Caco-2 (cell line): ENCODE data around the gene TGFB2. TPM values are rescaled to one million over a fixed set of nuclear protein-coding genes. Genes with fewer than 3 reads are reported as not detected.

ENCODE experiments used
- BruUV-seq: library from RNA; stranded (reverse); fragments of 400-500 nt; replicated peaks from 2 replicates; lab custom pipeline; 2021; lab: Mats Ljungman, UMichigan
- CTCF ChIA-PET: fragments of 300-600 bp; sonication (Branson Sonifier 250); formaldehyde crosslinking; loops from one replicate; lab custom pipeline; 2022; ENCODE audit warnings: antibody characterized with exemption; lab: Charles Lee
- POLR2A ChIA-PET: fragments of 300-600 bp; sonication (Branson Sonifier 250); formaldehyde crosslinking; loops from one replicate; lab custom pipeline; 2022; ENCODE audit warnings: antibody characterized with exemption; lab: Charles Lee
- DNase-seq, 2 experiments: peaks; one replicate each; pipeline versions ENCODE4 v3.0.0 to v3.0.0-alpha.2; 2020 to 2022
- H3K27me3 ChIP-seq: replicated peaks from 2 replicates; pipeline ENCODE4 v1.6.0; 2011; ENCODE audit warnings: low read length; ENCODE audit not compliant: control insufficient read depth, insufficient read depth
- H3K36me3 ChIP-seq: 2 replicates; pipeline ENCODE4 v1.5.1; 2011; ENCODE audit warnings: low read length; ENCODE audit not compliant: control insufficient read depth, insufficient read depth
- H3K4me1 ChIP-seq: fragments of 250-450 bp; sonication (Bioruptor Pico); 2 replicates; pipeline ENCODE4 v1.5.1; 2020; ENCODE audit warnings: mild to moderate bottlenecking
- H3K4me3 ChIP-seq: 2 replicates; pipeline ENCODE4 v1.5.1; 2011; ENCODE audit warnings: low read depth, mild to moderate bottlenecking, control low read depth, low read length
- H3K9me3 ChIP-seq: fragments of 250-450 bp; sonication (Bioruptor Pico); 2 replicates; pipeline ENCODE4 v1.5.1; 2020; ENCODE audit warnings: mild to moderate bottlenecking, moderate library complexity
- H3K27ac Mint-ChIP-seq: one replicate; pipeline ENCODE4 v1.8.0; 2022; ENCODE audit warnings: mixed read lengths; ENCODE audit not compliant: unreplicated experiment
- H3K27me3 Mint-ChIP-seq: one replicate; pipeline ENCODE4 v1.8.0; 2022; ENCODE audit warnings: mixed read lengths; ENCODE audit not compliant: insufficient read depth, unreplicated experiment
- H3K36me3 Mint-ChIP-seq: one replicate; pipeline ENCODE4 v1.8.0; 2022; ENCODE audit warnings: mild to moderate bottlenecking, mixed read lengths; ENCODE audit not compliant: insufficient read depth, unreplicated experiment
- H3K4me1 Mint-ChIP-seq: one replicate; pipeline ENCODE4 v1.8.0; 2022; ENCODE audit warnings: low read depth, mixed read lengths; ENCODE audit not compliant: unreplicated experiment
- H3K4me3 Mint-ChIP-seq: one replicate; pipeline ENCODE4 v1.8.0; 2022; ENCODE audit warnings: mild to moderate bottlenecking, moderate library complexity, mixed read lengths; ENCODE audit not compliant: unreplicated experiment
- H3K9me3 Mint-ChIP-seq: one replicate; pipeline ENCODE4 v1.8.0; 2022; ENCODE audit warnings: mixed read lengths; ENCODE audit not compliant: unreplicated experiment
- CTCF ChIP-seq, 2 experiments: fragments of 200-600 bp in 1 of 2; IDR thresholded peaks; 1 replicate in 1 of 2; 2 replicates in 1 of 2; pipeline versions ENCODE4 v1.5.1 to v1.8.0; 2011 to 2022; ENCODE audit warnings: antibody characterized with exemption in 1 of 2, control low read depth in 1 of 2, inconsistent platforms in 1 of 2, low read depth in 1 of 2, low read length in 1 of 2, mild to moderate bottlenecking in 1 of 2, moderate library complexity in 1 of 2; ENCODE audit not compliant: insufficient read depth in 1 of 2, severe bottlenecking in 1 of 2, unreplicated experiment in 1 of 2
- intact Hi-C: fragments of 100-400 bp; cut with micrococcal nuclease; formaldehyde crosslinking; loops from one replicate; pipeline ENCODE4 v1.10.0; 2022; ENCODE audit not compliant: unreplicated experiment
- total RNA-seq: library from RNA; stranded (reverse); gene quantifications from 2 replicates; pipeline ENCODE4 v1.2.3, GENCODE V29; 2022

TGFB2 gene
- total RNA-seq, 1 experiment from 2014 or later: 14.2 TPM

DNA sequence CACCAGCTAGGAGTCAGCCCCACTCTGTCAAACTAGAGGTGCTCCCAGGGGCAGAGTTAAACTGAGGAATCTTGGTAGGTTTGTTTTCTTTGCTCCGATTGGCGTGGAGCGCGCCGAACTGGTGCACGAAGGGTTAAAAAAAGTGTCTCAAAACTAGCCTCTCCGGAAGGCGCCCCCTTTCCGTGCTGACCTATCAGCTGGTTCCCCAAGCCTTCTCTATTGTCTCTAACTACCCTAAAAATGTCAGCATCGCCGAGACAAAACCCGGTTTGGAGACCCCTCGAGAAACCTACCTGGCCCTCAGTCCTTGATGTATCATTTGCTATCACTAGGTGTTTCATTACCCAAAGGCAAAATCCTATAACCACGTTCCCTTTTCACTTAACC is 2.2 kb downstream of the TGFB2 start:
- no peaks in the 10 kb centered on the region for H3K9me3 Mint-ChIP-seq
- CTCF ChIA-PET: interaction anchor here (1.1 kb wide), 1 partner anchor 16 kb away, joined by 3 read pairs; no protein-coding TSS in a partner anchor
- H3K4me3 ChIP-seq: peak overlapping the region; percentile 81

GRCh38 chr1:218347723-218348627 is 2.8 kb downstream of the TGFB2 start:
- H3K36me3 Mint-ChIP-seq: peaks cover 25% of the 10 kb centered on the region
- ChIA-PET CTCF (no interaction called here), POLR2A (no interaction called here)
- peaks cover 14% of the 10 kb centered on the region for H3K4me1 ChIP-seq
- no peaks in the 10 kb centered on the region for H3K27me3 ChIP-seq
- H3K4me1 Mint-ChIP-seq: peaks cover 11% of the 10 kb centered on the region
- H3K4me3 ChIP-seq: peak overlapping the region; percentile 81
- intact Hi-C loops: loop anchor here (1.0 to 5.0 kb wide), 6 partner anchors 18 to 824 kb away; partner anchors contain the start of gene LYPLAL1
- H3K36me3 ChIP-seq: no peaks in the 10 kb centered on the region
- H3K4me3 Mint-ChIP-seq: no peak overlapping the region
- no peak for TF ChIP-seq CTCF (IDR thresholded peaks at IDR 0.05; ENCODE audit: insufficient read depth in 1 of 2, low read depth in 1 of 2, low read length in 1 of 2, severe bottlenecking in 1 of 2, unreplicated experiment in 1 of 2)
- no peaks in the 10 kb centered on the region for H3K27me3 Mint-ChIP-seq
- peak; percentile 28 to 59 for DNase-seq
- no peak overlapping the region for H3K27ac Mint-ChIP-seq
- no peaks in the 10 kb centered on the region for H3K9me3 ChIP-seq
- BruUV-seq: no TSS peak
- no peaks in the 10 kb centered on the region for H3K9me3 Mint-ChIP-seq

More for the DNA sequence above, 2.2 kb downstream of the TGFB2 start:
- no peaks in the 10 kb centered on the region for H3K9me3 ChIP-seq
- no peaks in the 10 kb centered on the region for H3K36me3 ChIP-seq
- Mint-ChIP-seq H3K4me1 (peaks cover 11% of the 10 kb centered on the region), H3K36me3 (peaks cover 24% of the 10 kb centered on the region), H3K27ac (no peak overlapping the region), H3K4me3 (no peak overlapping the region), H3K27me3 (no peaks in the 10 kb centered on the region)
- no peaks in the 10 kb centered on the region for H3K27me3 ChIP-seq
- DNase-seq: peak in 1 of 2 experiments; percentile 23
- POLR2A ChIA-PET: interaction anchor here (0.8 kb wide), 1 partner anchor 63 kb away, joined by 5 read pairs; the partner anchor contains the start of gene RRP15
- intact Hi-C loops: loop anchor here (1.0 to 5.0 kb wide), 6 partner anchors 17 to 825 kb away; partner anchors contain the start of gene LYPLAL1
- peaks cover 14% of the 10 kb centered on the region for H3K4me1 ChIP-seq
- no peak for TF ChIP-seq CTCF (IDR thresholded peaks at IDR 0.05; ENCODE audit: insufficient read depth in 1 of 2, low read depth in 1 of 2, low read length in 1 of 2, severe bottlenecking in 1 of 2, unreplicated experiment in 1 of 2)
- BruUV-seq: no TSS peak

GRCh38 chr1:218348628-218349071 is 3.5 kb downstream of the TGFB2 start:
- CTCF ChIA-PET: no interaction called here
- no peak overlapping the region for H3K4me3 ChIP-seq
- POLR2A ChIA-PET: no interaction called here
- no peaks in the 10 kb centered on the region for H3K36me3 ChIP-seq
- peaks cover 17% of the 10 kb centered on the region for H3K4me1 Mint-ChIP-seq
- H3K4me3 Mint-ChIP-seq: no peak overlapping the region
- no peaks in the 10 kb centered on the region for H3K27me3 Mint-ChIP-seq
- TF ChIP-seq CTCF (IDR thresholded peaks at IDR 0.05; ENCODE audit: insufficient read depth in 1 of 2, low read depth in 1 of 2, low read length in 1 of 2, severe bottlenecking in 1 of 2, unreplicated experiment in 1 of 2): no peak
- no peak overlapping the region for H3K27ac Mint-ChIP-seq
- H3K9me3 Mint-ChIP-seq: no peaks in the 10 kb centered on the region
- H3K9me3 ChIP-seq: no peaks in the 10 kb centered on the region
- intact Hi-C loops: loop anchor here (5.0 kb wide), 5 partner anchors 51 to 824 kb away; partner anchors contain the start of gene LYPLAL1
- peaks cover 32% of the 10 kb centered on the region for H3K36me3 Mint-ChIP-seq
- H3K4me1 ChIP-seq: peaks cover 19% of the 10 kb centered on the region
- DNase-seq: no peak
- H3K27me3 ChIP-seq: no peaks in the 10 kb centered on the region
- BruUV-seq: TSS peak; percentile 52
